MM.1S (cell line): ENCODE data around the gene ERVMER34-1.

Experiments used
- DNase-seq: peaks from one replicate; pipeline ENCODE4 v3.0.0-alpha.2; 2015
- H2AFZ ChIP-seq: fragments of 300-600 bp; sonication (generic); 2 replicates; pipeline ENCODE4 v1.6.0; 2016; ENCODE audit warnings: antibody characterized with exemption, low read length
- H3F3A ChIP-seq: fragments of 300-600 bp; sonication (generic); 2 replicates; pipeline ENCODE4 v1.6.1; 2016; ENCODE audit warnings: mild to moderate bottlenecking, antibody characterized with exemption, low read length, moderate library complexity, mixed read lengths; ENCODE audit not compliant: insufficient read depth
- H3K27ac ChIP-seq: fragments of 300-600 bp; sonication (generic); 2 replicates; pipeline ENCODE4 v1.5.1; 2016; ENCODE audit warnings: mild to moderate bottlenecking, low read length
- H3K27me3 ChIP-seq: fragments of 300-600 bp; sonication (generic); replicated peaks from 2 replicates; pipeline ENCODE4 v1.6.0; 2016; ENCODE audit warnings: low read length; ENCODE audit not compliant: insufficient read depth
- H3K36me3 ChIP-seq: fragments of 300-600 bp; sonication (generic); replicated peaks from 2 replicates; pipeline ENCODE4 v1.6.1; 2016; ENCODE audit warnings: mild to moderate bottlenecking, low read length, mixed read lengths; ENCODE audit not compliant: insufficient read depth
- H3K4me1 ChIP-seq: fragments of 300-600 bp; sonication (generic); 2 replicates; pipeline ENCODE4 v1.6.1; 2016; ENCODE audit warnings: low read length, mixed read lengths
- H3K4me2 ChIP-seq: fragments of 300-600 bp; sonication (generic); 2 replicates; pipeline ENCODE4 v1.6.0; 2016; ENCODE audit warnings: low read depth, low read length
- H3K4me3 ChIP-seq: fragments of 300-600 bp; sonication (generic); 2 replicates; pipeline ENCODE4 v1.5.1; 2016; ENCODE audit warnings: low read length, mixed read lengths
- H3K79me2 ChIP-seq: fragments of 300-600 bp; sonication (generic); 2 replicates; pipeline ENCODE4 v1.6.1; 2016; ENCODE audit warnings: mixed run types, low read length, mixed read lengths
- H3K9ac ChIP-seq: fragments of 300-600 bp; sonication (generic); 2 replicates; pipeline ENCODE4 v1.6.1; 2016; ENCODE audit warnings: low read length, mixed read lengths
- H3K9me2 ChIP-seq: fragments of 300-600 bp; sonication (generic); replicated peaks from 2 replicates; pipeline ENCODE4 v1.6.1; 2016; ENCODE audit warnings: mild to moderate bottlenecking, low read length, mixed read lengths; ENCODE audit not compliant: insufficient read depth
- H3K9me3 ChIP-seq: fragments of 300-600 bp; sonication (generic); replicated peaks from 2 replicates; pipeline ENCODE4 v1.6.1; 2016; ENCODE audit warnings: mild to moderate bottlenecking, low read length, mixed read lengths; ENCODE audit not compliant: insufficient read depth
- H4K20me1 ChIP-seq: fragments of 300-600 bp; sonication (generic); 2 replicates; pipeline ENCODE4 v1.6.1; 2016; ENCODE audit warnings: mild to moderate bottlenecking, low read length, moderate library complexity, mixed read lengths; ENCODE audit not compliant: insufficient read depth
- EZH2 ChIP-seq: fragments of 300-600 bp; sonication (generic); optimal IDR thresholded peaks from 2 replicates; pipeline ENCODE3; 2017; ENCODE audit warnings: low read depth, mild to moderate bottlenecking, antibody characterized with exemption, low read length, mixed read lengths
- EZH2phosphoT487 ChIP-seq: fragments of 300-600 bp; sonication (generic); IDR thresholded peaks from 2 replicates; pipeline ENCODE4 v1.6.1; 2018; ENCODE audit warnings: antibody characterized with exemption, low read length
- TF ChIP-seq, protein P1 (sequence below): fragments of 300-600 bp; sonication (generic); IDR thresholded peaks from 2 replicates; pipeline ENCODE4 v1.5.1; 2016; ENCODE audit warnings: antibody characterized with exemption, low read length, mixed read lengths

The ERVMER34-1 gene

DNA sequence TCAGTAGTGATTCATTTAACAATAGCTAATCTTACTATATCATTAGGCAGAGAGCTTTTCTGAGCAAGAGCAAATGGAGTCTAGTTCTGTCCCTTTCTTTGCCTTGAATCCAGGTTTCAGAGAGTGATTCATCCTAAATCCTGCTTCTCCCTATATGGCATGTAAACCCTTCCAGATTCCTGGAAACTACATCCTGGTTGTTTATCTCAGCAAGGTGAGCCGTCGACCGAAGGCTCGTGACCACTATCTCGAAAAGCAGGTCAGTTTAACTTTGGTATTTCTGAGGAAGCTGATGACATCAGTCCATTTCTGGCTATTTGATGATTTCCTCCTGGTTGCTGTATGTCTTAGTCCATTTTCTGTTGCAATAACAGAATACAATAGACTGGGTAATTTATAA, 40.7 kb upstream of the ERVMER34-1 start:
- Histone ChIP-seq H4K20me1 (no peaks in the 10 kb centered on the region), H3F3A (no peaks in the 10 kb centered on the region), H3K4me3 (no peak overlapping the region), H3K9me3 (no peaks in the 10 kb centered on the region), H3K4me2 (no peak overlapping the region), H3K9me2 (no peaks in the 10 kb centered on the region), H3K36me3 (no peaks in the 10 kb centered on the region), H3K27ac (no peak overlapping the region), H3K9ac (no peak overlapping the region), H3K27me3 (no peaks in the 10 kb centered on the region), H3K4me1 (no peaks in the 10 kb centered on the region), H2AFZ (no peak overlapping the region), H3K79me2 (no peaks in the 10 kb centered on the region)
- no peak for DNase-seq
- TF ChIP-seq, protein P1, sequence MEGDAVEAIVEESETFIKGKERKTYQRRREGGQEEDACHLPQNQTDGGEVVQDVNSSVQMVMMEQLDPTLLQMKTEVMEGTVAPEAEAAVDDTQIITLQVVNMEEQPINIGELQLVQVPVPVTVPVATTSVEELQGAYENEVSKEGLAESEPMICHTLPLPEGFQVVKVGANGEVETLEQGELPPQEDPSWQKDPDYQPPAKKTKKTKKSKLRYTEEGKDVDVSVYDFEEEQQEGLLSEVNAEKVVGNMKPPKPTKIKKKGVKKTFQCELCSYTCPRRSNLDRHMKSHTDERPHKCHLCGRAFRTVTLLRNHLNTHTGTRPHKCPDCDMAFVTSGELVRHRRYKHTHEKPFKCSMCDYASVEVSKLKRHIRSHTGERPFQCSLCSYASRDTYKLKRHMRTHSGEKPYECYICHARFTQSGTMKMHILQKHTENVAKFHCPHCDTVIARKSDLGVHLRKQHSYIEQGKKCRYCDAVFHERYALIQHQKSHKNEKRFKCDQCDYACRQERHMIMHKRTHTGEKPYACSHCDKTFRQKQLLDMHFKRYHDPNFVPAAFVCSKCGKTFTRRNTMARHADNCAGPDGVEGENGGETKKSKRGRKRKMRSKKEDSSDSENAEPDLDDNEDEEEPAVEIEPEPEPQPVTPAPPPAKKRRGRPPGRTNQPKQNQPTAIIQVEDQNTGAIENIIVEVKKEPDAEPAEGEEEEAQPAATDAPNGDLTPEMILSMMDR = no peak
- TF ChIP-seq EZH2 (no peak), EZH2phosphoT487 (no peak)

DNA sequence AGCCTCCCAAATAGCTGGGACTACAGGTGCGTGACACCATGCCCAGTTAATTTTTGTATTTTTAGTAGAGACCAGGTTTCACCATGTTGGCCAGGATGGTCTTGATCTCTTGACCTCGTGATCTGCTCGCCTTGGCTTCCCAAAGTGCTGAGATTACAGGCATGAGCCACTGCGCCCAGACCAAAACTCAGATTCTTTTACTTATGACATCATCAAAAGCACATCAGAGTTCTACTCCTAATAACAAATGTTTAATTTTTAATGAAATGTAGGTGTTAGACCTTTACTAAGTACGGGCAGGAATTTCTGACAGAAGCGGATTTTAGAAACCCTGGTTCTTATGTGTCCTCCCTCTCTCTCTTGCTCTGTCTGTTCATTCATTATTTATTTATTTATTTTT, 38.5 kb upstream of the ERVMER34-1 start:
- no peaks in the 10 kb centered on the region for H3K36me3 ChIP-seq

DNA sequence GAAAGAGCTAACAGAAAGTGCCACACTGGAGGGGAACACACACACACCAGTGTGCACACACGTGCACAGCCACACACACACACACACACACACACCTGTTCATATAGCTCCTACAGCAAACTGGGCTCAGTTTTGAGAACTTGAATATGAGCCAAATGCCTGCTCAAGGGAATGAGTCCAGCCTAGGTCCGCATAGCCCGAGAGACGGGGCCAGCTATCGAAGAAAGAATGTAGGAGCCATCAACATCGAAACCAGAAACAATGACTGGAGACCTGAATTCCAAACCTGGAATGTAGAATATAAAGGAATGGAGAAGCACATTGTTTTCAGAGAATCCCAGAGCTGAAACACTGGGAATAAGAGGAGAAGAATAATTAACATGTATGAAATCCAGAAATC, 37.6 kb upstream of the ERVMER34-1 start:
- H3K4me2 ChIP-seq = no peak overlapping the region
- TF ChIP-seq, protein P1 = no peak
- TF ChIP-seq EZH2 (no peak), EZH2phosphoT487 (no peak)
- H3K4me1 ChIP-seq = no peaks in the 10 kb centered on the region
- no peak overlapping the region for H3K9ac ChIP-seq
- H3K27me3 ChIP-seq = no peaks in the 10 kb centered on the region
- H3K9me2 ChIP-seq = no peaks in the 10 kb centered on the region
- no peaks in the 10 kb centered on the region for H3K79me2 ChIP-seq
- H2AFZ ChIP-seq = no peak overlapping the region
- no peak for DNase-seq
- no peaks in the 10 kb centered on the region for H4K20me1 ChIP-seq
- H3K36me3 ChIP-seq = no peaks in the 10 kb centered on the region
- no peak overlapping the region for H3K27ac ChIP-seq
- H3K9me3 ChIP-seq = no peaks in the 10 kb centered on the region
- H3K4me3 ChIP-seq = no peak overlapping the region
- no peaks in the 10 kb centered on the region for H3F3A ChIP-seq

More for the DNA sequence above, 38.5 kb upstream of the ERVMER34-1 start:
- no peak for DNase-seq
- Histone ChIP-seq H3K9me3 (no peaks in the 10 kb centered on the region), H3K9ac (no peak overlapping the region), H4K20me1 (no peaks in the 10 kb centered on the region), H3K27me3 (no peaks in the 10 kb centered on the region), H3K27ac (no peak overlapping the region), H3K4me1 (no peaks in the 10 kb centered on the region), H3F3A (no peaks in the 10 kb centered on the region), H3K4me2 (no peak overlapping the region), H3K9me2 (no peaks in the 10 kb centered on the region), H3K79me2 (no peaks in the 10 kb centered on the region), H3K4me3 (no peak overlapping the region), H2AFZ (no peak overlapping the region)
- no peak for TF ChIP-seq EZH2phosphoT487
- TF ChIP-seq, protein P1 = no peak
- no peak for TF ChIP-seq EZH2

DNA sequence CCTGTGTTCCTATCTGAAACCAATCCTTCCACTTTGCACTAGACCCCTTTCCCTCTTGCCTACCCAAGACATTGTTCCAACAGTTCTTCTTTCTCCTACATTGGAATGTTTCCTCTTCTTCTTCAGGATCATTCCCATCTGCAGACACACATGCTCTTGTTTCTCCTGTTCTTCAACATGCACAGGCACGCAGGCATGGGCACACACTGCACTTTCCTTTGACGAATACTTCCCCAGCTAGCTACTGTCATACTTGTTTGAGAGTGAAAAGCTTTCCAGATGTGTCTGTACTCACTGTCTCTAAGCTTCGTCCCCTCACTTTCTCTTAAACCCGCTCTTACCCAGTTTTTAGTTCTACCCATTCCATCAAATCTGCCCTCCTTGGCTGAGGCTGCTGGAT, 31.8 kb upstream of the ERVMER34-1 start:
- no peaks in the 10 kb centered on the region for H3K27me3 ChIP-seq
- no peak overlapping the region for H3K27ac ChIP-seq
- TF ChIP-seq, protein P1 = no peak
- TF ChIP-seq EZH2phosphoT487 = no peak
- no peak for TF ChIP-seq EZH2

More for the DNA sequence above, 31.8 kb upstream of the ERVMER34-1 start:
- Histone ChIP-seq H3K9me2 (no peaks in the 10 kb centered on the region), H2AFZ (no peak overlapping the region), H3K4me1 (no peaks in the 10 kb centered on the region), H3K9me3 (no peaks in the 10 kb centered on the region), H3K79me2 (no peaks in the 10 kb centered on the region), H3K4me2 (no peak overlapping the region), H4K20me1 (no peaks in the 10 kb centered on the region), H3K9ac (no peak overlapping the region), H3F3A (no peaks in the 10 kb centered on the region), H3K36me3 (no peaks in the 10 kb centered on the region), H3K4me3 (no peak overlapping the region)
- DNase-seq = no peak
